K562 (cell line): ENCODE results near the gene CCDC71L. TPM values are rescaled to one million over a fixed set of nuclear protein-coding genes. Genes with fewer than 3 reads are reported as not detected.
A peak's percentile ranks its signal among the peaks of the same experiment; 100 is the strongest.

Experiments used
- ADNP ChIP-seq: fragments of 200-800 bp; sonication (Bioruptor generic); IDR thresholded peaks from 2 replicates; pipeline ENCODE4 v1.6.1; 2016; ENCODE audit warnings: missing genetic modification characterization, missing compliant biosample characterization
- DMBX1 ChIP-seq: fragments of 250-450 bp; sonication (Bioruptor Pico); IDR thresholded peaks from 2 replicates; pipeline ENCODE4 v1.8.0; 2022; ENCODE audit warnings: inconsistent platforms, mild to moderate bottlenecking, moderate library complexity, borderline replicate concordance
- E4F1 ChIP-seq: fragments of 250-450 bp; sonication (Bioruptor Pico); IDR thresholded peaks from 2 replicates; pipeline ENCODE4 v1.5.0; 2021; ENCODE audit warnings: mild to moderate bottlenecking, borderline replicate concordance
- EGR1 ChIP-seq: fragments of 450-650 bp; conservative IDR thresholded peaks from 2 replicates; pipeline ENCODE4 v1.6.1; 2017; ENCODE audit warnings: mild to moderate bottlenecking
- HINFP ChIP-seq: fragments of 450-650 bp; conservative IDR thresholded peaks from 2 replicates; pipeline ENCODE4 v1.6.1; 2016; ENCODE audit warnings: missing genetic modification characterization, low read depth, mild to moderate bottlenecking, control low read depth, missing compliant biosample characterization
- IRF9 ChIP-seq: fragments of 450-650 bp; IDR thresholded peaks from 2 replicates; pipeline ENCODE4 v1.6.1; 2016; ENCODE audit warnings: missing biosample characterization, missing genetic modification characterization
- PPARD ChIP-seq: fragments of 250-450 bp; sonication (Bioruptor Pico); IDR thresholded peaks from 2 replicates; pipeline ENCODE4 v1.8.0; 2022; ENCODE audit warnings: inconsistent platforms, mild to moderate bottlenecking, moderate library complexity
- PRDM10 ChIP-seq: fragments of 450-650 bp; IDR thresholded peaks from 2 replicates; pipeline ENCODE4 v1.6.1; 2018; ENCODE audit not compliant: partially characterized antibody
- PTTG1 ChIP-seq: fragments of 450-650 bp; IDR thresholded peaks from 2 replicates; pipeline ENCODE4 v1.6.1; 2016; ENCODE audit warnings: low read depth, mild to moderate bottlenecking, missing genetic modification characterization, missing compliant biosample characterization
- RAD21 ChIP-seq, 2 experiments: fragments of 250-450 bp in 1 of 2; fragments of 450-650 bp in 1 of 2; sonication (Bioruptor Pico) in 1 of 2; formaldehyde crosslinking in 1 of 2; IDR thresholded peaks in 1 of 2; conservative IDR thresholded peaks in 1 of 2; 2 replicates each; pipeline versions ENCODE4 v1.4.0 to v1.8.0; 2020 to 2022; ENCODE audit warnings: mild to moderate bottlenecking in 2 of 2, moderate library complexity in 1 of 2
- RBM39 ChIP-seq: fragments of 200-400 bp; formaldehyde crosslinking; optimal IDR thresholded peaks from 2 replicates; pipeline ENCODE3; 2018; ENCODE audit warnings: low read depth, low read length
- SMAD1 ChIP-seq: fragments of 150-350 bp; IDR thresholded peaks from 2 replicates; pipeline ENCODE4 v1.6.1; 2014; ENCODE audit warnings: low read length, low read depth; ENCODE audit not compliant: partially characterized antibody
- SRSF1 ChIP-seq: fragments of 200-400 bp; formaldehyde crosslinking; IDR thresholded peaks from 2 replicates; pipeline ENCODE4 v1.6.1; 2017; ENCODE audit warnings: mild to moderate bottlenecking, low read depth, low read length, moderate library complexity
- ZC3H8 ChIP-seq: fragments of 450-650 bp; IDR thresholded peaks from 2 replicates; pipeline ENCODE4 v1.6.1; 2017
- ZNF224 ChIP-seq: sonication (generic); formaldehyde crosslinking; IDR thresholded peaks from 2 replicates; pipeline ENCODE4 v1.8.0; 2022; ENCODE audit warnings: mild to moderate bottlenecking, missing genetic modification reagents
- ZNF507 ChIP-seq: conservative IDR thresholded peaks from 2 replicates; pipeline ENCODE4 v1.6.1; 2017; ENCODE audit warnings: missing genetic modification characterization, missing compliant biosample characterization
- polyA plus RNA-seq, 8 experiments: library from polyadenylated mRNA; depleted of rRNA in 4 of 8; stranded (reverse) in 5 of 8; unstranded in 3 of 8; fragments of >200 nt; fragmentation: Nextera tagmentation in 2 of 8; fragmentation: Illumina TruSeq in 1 of 8; extraction: Ambion mirVana in 2 of 8; extraction: Trizol in 1 of 8; gene quantifications; 2 replicates each; pipeline versions ENCODE4 v1.2.1 to v1.2.3, GENCODE V29; 2011 to 2014; ENCODE audit warnings: inconsistent platforms in 1 of 8, missing spikeins in 1 of 8
- total RNA-seq, 7 experiments: library from RNA; depleted of rRNA in 6 of 7; stranded (reverse); fragments of >200 nt in 6 of 7; fragmentation: Illumina TruSeq in 2 of 7; extraction: Trizol in 2 of 7; gene quantifications; 2 replicates each; pipeline versions ENCODE4 v1.2.1 to v1.2.3, GENCODE V29; 2011 to 2021; ENCODE audit warnings: low replicate concordance in 1 of 7

CCDC71L gene
- total and polyA plus RNA-seq, 9 of the 15 experiments (the other 6 are each of a cell fraction or from before 2014, with no cell fraction given): 5.7 to 108 (median 25.4) TPM

- TF ChIP-seq IRF9 (tag) (no peak), PPARD (CRISPR knock-in tag) (no peak), E4F1 (no peak), RBM39 (no peak), ADNP (tag) (no peak), SRSF1 (no peak), EGR1 (no peak), ZNF507 (tag) (no peak), PTTG1 (tag) (no peak), RAD21 (CRISPR knock-in tag; conservative IDR thresholded peaks at IDR 0.05 in 1 of 2, IDR thresholded peaks at IDR 0.05 in 1 of 2) (peak; percentile 91 to 98), HINFP (tag) (no peak), DMBX1 (CRISPR knock-in tag) (peak; percentile 87), ZNF224 (CRISPR knock-in tag) (no peak), ZC3H8 (no peak), PRDM10 (no peak), SMAD1 (no peak)
These were observed 746 bp downstream of the CCDC71L start (continued) for GRCh38 chr7:106659963-106660861.
